Aorta (tissue), 5 donors: ENCODE results near the gene LYVE1. TPM values are rescaled to one million over a fixed set of nuclear protein-coding genes. Genes with fewer than 3 reads are reported as not detected.

Source experiments
- ATAC-seq: fragments of 200-7000 bp; cut with Tn5 transposase; one replicate; pipeline ENCODE4 v1.9.1; 2022; ENCODE audit warnings: moderate library complexity; ENCODE audit not compliant: low FRiP score
- DNase-seq, 2 donors: peaks; one replicate each; pipeline ENCODE4 v3.0.0-alpha.2; 2020
- H3K27ac ChIP-seq, 2 donors: one replicate each; pipeline ENCODE4 v1.5.1; 2013; ENCODE audit warnings: low read length in 2 of 2, mild to moderate bottlenecking in 2 of 2, moderate library complexity in 2 of 2, control low read depth in 1 of 2, inconsistent platforms in 1 of 2, low read depth in 1 of 2
- H3K27me3 ChIP-seq, 2 donors: one replicate each; pipeline ENCODE4 v1.6.1; 2013; ENCODE audit warnings: control low read depth in 1 of 2, low read length in 1 of 2, mild to moderate bottlenecking in 1 of 2, moderate library complexity in 1 of 2; ENCODE audit not compliant: insufficient read depth in 2 of 2, control insufficient read depth in 1 of 2
- H3K36me3 ChIP-seq, 2 donors: one replicate each; pipeline ENCODE4 v1.6.1; 2013; ENCODE audit warnings: control low read depth in 1 of 2, low read length in 1 of 2, mild to moderate bottlenecking in 1 of 2; ENCODE audit not compliant: insufficient read depth in 2 of 2, control insufficient read depth in 1 of 2
- H3K4me1 ChIP-seq, 2 donors: one replicate each; pipeline ENCODE4 v1.6.1; 2013; ENCODE audit warnings: low read length in 2 of 2, control low read depth in 1 of 2, mild to moderate bottlenecking in 1 of 2, moderate library complexity in 1 of 2; ENCODE audit not compliant: insufficient read depth in 2 of 2, control insufficient read depth in 1 of 2
- H3K4me3 ChIP-seq, 2 donors: one replicate each; pipeline ENCODE4 v1.5.1; 2013; ENCODE audit warnings: low read length in 2 of 2, control low read depth in 1 of 2, mild to moderate bottlenecking in 1 of 2
- H3K9me3 ChIP-seq: one replicate; pipeline ENCODE4 v1.6.1; 2013; ENCODE audit warnings: mild to moderate bottlenecking, low read length; ENCODE audit not compliant: control insufficient read depth
- WGBS, 2 donors: extraction: QIAGEN DNeasy Blood & Tissue Kit; methylation state at CpG; one replicate each; pipeline ENCODE4 v1.1.7; 2013; 5-methylcytosine and 5-hydroxymethylcytosine counted together
- intact Hi-C, 2 donors: fragments of 100-400 bp; cut with DNase I; formaldehyde crosslinking; loops; one replicate each; pipeline versions ENCODE4 v1.14.2 to v1.15.0; 2022
- polyA plus RNA-seq, 2 donors: library from polyadenylated mRNA; stranded (reverse); fragments of 200-250 nt; gene quantifications; one replicate each; pipeline ENCODE4 v1.2.3, GENCODE V29; 2013
- total RNA-seq, 2 donors: library from RNA; stranded (reverse); fragmentation: NEBNext Ultra II Directional; extraction: Animal tissue kit (Norgen Biotek cat#: 25700); gene quantifications; one replicate each; pipeline ENCODE4 v1.2.1, GENCODE V29; 2021
- donor health status: healthy with polysubstance abuse.
- donor health status: Bipolar disorder and iron deficiency.
- donor health status: DM: no; HTN: no; CAD: no.
- donor health status: DM: no; HTN: no; CAD: no.
- donor health status: DM: yes; HTN: yes; CAD: no.

The LYVE1 gene
- total and polyA plus RNA-seq, 4 donors, result 11.8 to 179 (median 96.6) TPM

GRCh38 chr11:10558288-10558687 is 10.2 kb downstream of the LYVE1 start:
- intact Hi-C loops, result no loop called here
- no peak overlapping the region for H3K27ac ChIP-seq
- no peak for DNase-seq

GRCh38 chr11:10556590-10556989 is 11.9 kb downstream of the LYVE1 start:
- 81 to 100% methylated on average over 1 of the region's 1 CpG for WGBS, 2 donors
- no peak overlapping the region for H3K4me3 ChIP-seq
- H3K36me3 ChIP-seq, result peaks cover 0 to 6% of the 10 kb centered on the region in 2 donors
- H3K4me1 ChIP-seq, result no peaks in the 10 kb centered on the region
- ATAC-seq (no peak), DNase-seq (no peak)
- intact Hi-C loops, result no loop called here
- H3K9me3 ChIP-seq, result peaks cover 1% of the 10 kb centered on the region
- H3K27me3 ChIP-seq, result no peaks in the 10 kb centered on the region
- no peak overlapping the region for H3K27ac ChIP-seq

More at GRCh38 chr11:10558288-10558687, 10.2 kb downstream of the LYVE1 start:
- H3K4me1 ChIP-seq, result no peaks in the 10 kb centered on the region
- H3K36me3 ChIP-seq, result peaks cover 0 to 10% of the 10 kb centered on the region in 2 donors
- H3K9me3 ChIP-seq, result no peaks in the 10 kb centered on the region
- H3K4me3 ChIP-seq, result no peak overlapping the region
- no peaks in the 10 kb centered on the region for H3K27me3 ChIP-seq
- no peak for ATAC-seq
- 77 to 84% methylated on average over 3 of the region's 3 CpGs for WGBS, 2 donors

GRCh38 chr11:10551845-10552352 is 16.6 kb downstream of the LYVE1 start:
- 93 to 96% methylated on average over 3 of the region's 3 CpGs for WGBS, 2 donors
- Histone ChIP-seq H3K4me3 (no peak overlapping the region), H3K27ac (no peak overlapping the region), H3K4me1 (no peaks in the 10 kb centered on the region), H3K27me3 (no peaks in the 10 kb centered on the region), H3K36me3 (no peaks in the 10 kb centered on the region), H3K9me3 (peaks cover 1% of the 10 kb centered on the region)
- intact Hi-C loops, result no loop called here
- DNase-seq, result no peak
- no peak for ATAC-seq

GRCh38 chr11:10551290-10551592 is 17.2 kb downstream of the LYVE1 start:
- Histone ChIP-seq H3K27me3 (no peaks in the 10 kb centered on the region), H3K9me3 (peaks cover 1% of the 10 kb centered on the region), H3K4me3 (no peak overlapping the region), H3K27ac (no peak overlapping the region), H3K4me1 (no peaks in the 10 kb centered on the region), H3K36me3 (no peaks in the 10 kb centered on the region)
- DNase-seq (no peak), ATAC-seq (no peak)
- intact Hi-C loops, result no loop called here
- WGBS, 2 donors, result 78 to 90% methylated on average over 4 of the region's 4 CpGs

GRCh38 chr11:10550503-10551289 is 17.8 kb downstream of the LYVE1 start:
- Histone ChIP-seq H3K9me3 (peaks cover 1% of the 10 kb centered on the region), H3K27ac (no peak overlapping the region), H3K4me3 (no peak overlapping the region), H3K4me1 (no peaks in the 10 kb centered on the region), H3K27me3 (no peaks in the 10 kb centered on the region), H3K36me3 (no peaks in the 10 kb centered on the region)
- intact Hi-C loops, result no loop called here
- 87 to 92% methylated on average over 3 of the region's 3 CpGs for WGBS, 2 donors
- ATAC-seq (no peak), DNase-seq (no peak)

- Histone ChIP-seq H3K36me3 (no peaks in the 10 kb centered on the region), H3K27ac (no peak overlapping the region), H3K27me3 (no peaks in the 10 kb centered on the region), H3K4me1 (no peaks in the 10 kb centered on the region), H3K9me3 (no peaks in the 10 kb centered on the region), H3K4me3 (no peak overlapping the region)
- WGBS, 2 donors, result 91 to 93% methylated on average over 7 of the region's 7 CpGs
- DNase-seq, result peak in 1 of 2 donors; percentile 34
- intact Hi-C loops, result no loop called here
- no peak for ATAC-seq
Measured at GRCh38 chr11:10544491-10545465, 23.7 kb downstream of the LYVE1 start.

- peak in 1 of 2 donors; percentile 29 for DNase-seq
- Histone ChIP-seq H3K36me3 (no peaks in the 10 kb centered on the region), H3K27ac (no peak overlapping the region), H3K9me3 (no peaks in the 10 kb centered on the region), H3K4me1 (no peaks in the 10 kb centered on the region), H3K4me3 (no peak overlapping the region), H3K27me3 (no peaks in the 10 kb centered on the region)
- ATAC-seq, result no peak
- WGBS, 2 donors, result 95 to 97% methylated on average over 14 of the region's 14 CpGs
- intact Hi-C loops, result no loop called here
Measured at GRCh38 chr11:10543782-10544181, 24.7 kb downstream of the LYVE1 start.

GRCh38 chr11:10542776-10543175 is 25.7 kb downstream of the LYVE1 start:
- WGBS, 2 donors, result 95% methylated on average over 3 of the region's 3 CpGs
- H3K36me3 ChIP-seq, result no peaks in the 10 kb centered on the region
- no peak overlapping the region for H3K4me3 ChIP-seq
- no peak for ATAC-seq
- DNase-seq, result no peak
- peaks cover 0 to 5% of the 10 kb centered on the region in 2 donors for H3K4me1 ChIP-seq
- no peak overlapping the region for H3K27ac ChIP-seq
- intact Hi-C loops, result no loop called here
- H3K9me3 ChIP-seq, result no peaks in the 10 kb centered on the region
- no peaks in the 10 kb centered on the region for H3K27me3 ChIP-seq
